HEK293 (cell line): ENCODE results near the gene AMZ1.

Experiments
- CTCF ChIA-PET: fragments of 350-600 bp; formaldehyde crosslinking; extraction: SDS; loops from one replicate; lab custom pipeline; 2021; ENCODE audit warnings: antibody characterized with exemption; lab: Yijun Ruan, JAX
- POLR2A ChIA-PET: fragments of 300-600 bp; formaldehyde crosslinking; extraction: SDS; loops from one replicate; lab custom pipeline; 2020; ENCODE audit warnings: antibody characterized with exemption, inconsistent platforms; lab: Yijun Ruan, JAX
- H3K27ac ChIP-seq: fragments of 200-500 bp; sonication (Bioruptor generic); 2 replicates; pipeline ENCODE4 v1.5.1; 2014; ENCODE audit warnings: low read depth, low read length, control low read depth, inconsistent platforms; ENCODE audit errors: extremely low read depth
- H3K36me3 ChIP-seq, 2 experiments: fragments of 200-500 bp in 1 of 2; sonication (Bioruptor generic) in 1 of 2; 1 replicate in 1 of 2; 2 replicates in 1 of 2; pipeline ENCODE4 v1.5.1; 2014 to 2017; ENCODE audit warnings: inconsistent platforms in 2 of 2, low read length in 2 of 2; ENCODE audit not compliant: control insufficient read depth in 2 of 2, insufficient read depth in 1 of 2
- H3K4me1 ChIP-seq: fragments of 200-500 bp; sonication (Bioruptor generic); 2 replicates; pipeline ENCODE4 v1.5.1; 2014; ENCODE audit warnings: mild to moderate bottlenecking, low read length, inconsistent platforms; ENCODE audit not compliant: control insufficient read depth, insufficient read depth
- H3K4me3 ChIP-seq: 2 replicates; pipeline ENCODE4 v1.5.1; 2011; ENCODE audit warnings: low read depth, mild to moderate bottlenecking, control low read depth, low read length, moderate library complexity
- H3K9me3 ChIP-seq: fragments of 200-500 bp; sonication (Bioruptor generic); 2 replicates; pipeline ENCODE4 v1.5.1; 2014; ENCODE audit warnings: low read depth, low read length, inconsistent platforms; ENCODE audit not compliant: control insufficient read depth, insufficient read depth
- EGR2 ChIP-seq: fragments of 450-650 bp; formaldehyde crosslinking; IDR thresholded peaks from 2 replicates; pipeline ENCODE4 v1.5.1; 2016; ENCODE audit warnings: low read depth, missing biosample characterization, missing genetic modification characterization
- GLIS1 ChIP-seq: fragments of 450-650 bp; formaldehyde crosslinking; IDR thresholded peaks from 2 replicates; pipeline ENCODE4 v1.5.1; 2016; ENCODE audit warnings: missing biosample characterization, missing genetic modification characterization
- GLIS2 ChIP-seq: fragments of 450-650 bp; formaldehyde crosslinking; IDR thresholded peaks from 2 replicates; pipeline ENCODE4 v1.5.1; 2016; ENCODE audit warnings: missing biosample characterization, missing genetic modification characterization
- HOXA7 ChIP-seq: sonication (generic); formaldehyde crosslinking; IDR thresholded peaks from 2 replicates; pipeline ENCODE4 v1.8.1; 2022; ENCODE audit warnings: missing genetic modification reagents, borderline replicate concordance
- OVOL3 ChIP-seq: fragments of 450-650 bp; formaldehyde crosslinking; IDR thresholded peaks from 2 replicates; pipeline ENCODE4 v1.5.1; 2016; ENCODE audit warnings: missing biosample characterization, missing genetic modification characterization
- SCRT1 ChIP-seq: fragments of 450-650 bp; formaldehyde crosslinking; IDR thresholded peaks from 2 replicates; pipeline ENCODE4 v1.5.1; 2016; ENCODE audit warnings: missing biosample characterization, missing genetic modification characterization, borderline replicate concordance
- WT1 ChIP-seq: fragments of 450-650 bp; formaldehyde crosslinking; IDR thresholded peaks from 2 replicates; pipeline ENCODE4 v1.5.1; 2016; ENCODE audit warnings: missing biosample characterization, missing genetic modification characterization
- ZEB2 ChIP-seq: fragments of 450-650 bp; formaldehyde crosslinking; IDR thresholded peaks from 2 replicates; pipeline ENCODE4 v1.5.1; 2016; ENCODE audit warnings: missing biosample characterization, missing genetic modification characterization
- ZFHX2 ChIP-seq: fragments of 450-650 bp; formaldehyde crosslinking; conservative IDR thresholded peaks from 2 replicates; pipeline ENCODE4 v1.5.1; 2016; ENCODE audit warnings: missing biosample characterization, missing genetic modification characterization
- ZIC2 ChIP-seq: fragments of 450-650 bp; formaldehyde crosslinking; IDR thresholded peaks from 2 replicates; pipeline ENCODE4 v1.5.1; 2016; ENCODE audit warnings: missing biosample characterization, missing genetic modification characterization
- ZNF121 ChIP-seq: fragments of 450-650 bp; formaldehyde crosslinking; IDR thresholded peaks from 2 replicates; pipeline ENCODE4 v1.5.1; 2016; ENCODE audit warnings: missing biosample characterization, missing genetic modification characterization
- ZNF140 ChIP-seq: fragments of 450-650 bp; formaldehyde crosslinking; IDR thresholded peaks from 2 replicates; pipeline ENCODE4 v1.5.1; 2016; ENCODE audit warnings: missing biosample characterization, missing genetic modification characterization
- ZNF362 ChIP-seq: fragments of 450-650 bp; formaldehyde crosslinking; IDR thresholded peaks from 2 replicates; pipeline ENCODE4 v1.5.1; 2016; ENCODE audit warnings: missing biosample characterization, missing genetic modification characterization
- ZNF394 ChIP-seq: fragments of 450-650 bp; formaldehyde crosslinking; IDR thresholded peaks from 2 replicates; pipeline ENCODE4 v1.5.1; 2016; ENCODE audit warnings: missing biosample characterization, missing genetic modification characterization, mild to moderate bottlenecking, moderate library complexity, borderline replicate concordance
- ZNF558 ChIP-seq: fragments of 450-650 bp; formaldehyde crosslinking; IDR thresholded peaks from 2 replicates; pipeline ENCODE4 v1.5.1; 2016; ENCODE audit warnings: missing biosample characterization, missing genetic modification characterization
- ZNF747 ChIP-seq: fragments of 450-650 bp; formaldehyde crosslinking; IDR thresholded peaks from 2 replicates; pipeline ENCODE4 v1.5.1; 2016; ENCODE audit warnings: missing biosample characterization, missing genetic modification characterization

AMZ1 gene

GRCh38 chr7:2644220-2644561 is 43.8 kb upstream of the AMZ1 start:
- TF ChIP-seq ZNF121, result no peak
- no peak for TF ChIP-seq ZNF394 (tag by site-specific recombination)
- TF ChIP-seq ZIC2 (tag by site-specific recombination), result peak; percentile 88
- no peak for TF ChIP-seq WT1
- Histone ChIP-seq H3K4me1 (no peaks in the 10 kb centered on the region), H3K27ac (no peak overlapping the region), H3K36me3 (peaks cover 0 to 18% of the 10 kb centered on the region in 2 experiments; a peak in 1 of 3 replicates), H3K4me3 (no peak overlapping the region), H3K9me3 (no peaks in the 10 kb centered on the region)
- POLR2A ChIA-PET, result interaction anchor here (0.6 kb wide), 2 partner anchors 48 to 1270 kb away, joined by 4 to 9 read pairs; no protein-coding TSS in a partner anchor
- CTCF ChIA-PET, result no interaction called here

DNA sequence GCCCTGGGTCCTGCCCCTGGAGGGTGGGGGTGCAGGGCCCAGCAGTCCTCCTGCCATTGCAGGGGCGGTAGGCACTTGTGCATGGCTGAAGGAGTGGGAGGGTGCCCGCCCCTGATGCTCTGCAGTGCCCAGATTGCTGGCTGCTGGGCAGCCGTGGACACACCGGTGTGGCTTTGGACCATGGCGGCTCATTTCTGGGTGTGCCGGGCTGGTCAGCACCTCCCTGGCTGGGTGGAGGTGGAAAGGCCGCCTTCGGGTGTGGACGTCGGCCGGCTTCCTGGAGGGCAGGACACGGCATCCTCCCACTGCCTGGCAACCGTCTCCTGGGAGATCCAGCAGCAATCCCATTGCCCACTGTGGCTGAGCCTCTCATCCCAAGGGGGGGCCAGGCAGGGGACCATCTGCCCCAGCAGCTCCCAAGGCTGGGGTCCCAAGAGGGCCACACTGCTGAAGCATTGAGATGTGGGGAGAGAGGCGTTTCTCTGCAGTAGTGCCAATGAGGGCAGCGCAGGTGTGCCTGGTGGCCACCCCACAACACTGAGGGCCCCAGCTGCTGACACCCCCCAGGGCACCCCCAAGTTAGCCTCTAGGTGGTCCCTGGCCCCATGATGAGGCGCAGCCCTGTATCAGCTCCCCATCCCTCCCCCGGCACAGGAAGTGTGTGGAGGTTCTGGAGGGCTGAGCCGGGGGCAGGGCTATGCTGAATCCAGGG is 43.3 kb upstream of the AMZ1 start:
- ChIA-PET POLR2A (interaction anchor here (0.6 kb wide), 1 partner anchor 49 kb away, joined by 9 read pairs; no protein-coding TSS in a partner anchor), CTCF (interaction anchor here (0.6 to 0.7 kb wide), 4 partner anchors 86 to 1045 kb away, joined by 3 to 4 read pairs (median 3); no protein-coding TSS in a partner anchor)
- H3K4me3 ChIP-seq, result no peak overlapping the region
- H3K27ac ChIP-seq, result no peak overlapping the region
- no peaks in the 10 kb centered on the region for H3K9me3 ChIP-seq
- peak; percentile 42; the same call in 1 of the 2 replicates for TF ChIP-seq GLIS2 (tag by site-specific recombination)
- peak; percentile 65 for TF ChIP-seq ZFHX2 (tag by site-specific recombination)
- TF ChIP-seq HOXA7, result no peak
- TF ChIP-seq EGR2 (tag by site-specific recombination), result peak; percentile 39
- peak; percentile 66 for TF ChIP-seq GLIS1
- H3K4me1 ChIP-seq, result no peaks in the 10 kb centered on the region
- peaks cover 0 to 20% of the 10 kb centered on the region in 2 experiments; a peak in 1 of 3 replicates for H3K36me3 ChIP-seq

DNA sequence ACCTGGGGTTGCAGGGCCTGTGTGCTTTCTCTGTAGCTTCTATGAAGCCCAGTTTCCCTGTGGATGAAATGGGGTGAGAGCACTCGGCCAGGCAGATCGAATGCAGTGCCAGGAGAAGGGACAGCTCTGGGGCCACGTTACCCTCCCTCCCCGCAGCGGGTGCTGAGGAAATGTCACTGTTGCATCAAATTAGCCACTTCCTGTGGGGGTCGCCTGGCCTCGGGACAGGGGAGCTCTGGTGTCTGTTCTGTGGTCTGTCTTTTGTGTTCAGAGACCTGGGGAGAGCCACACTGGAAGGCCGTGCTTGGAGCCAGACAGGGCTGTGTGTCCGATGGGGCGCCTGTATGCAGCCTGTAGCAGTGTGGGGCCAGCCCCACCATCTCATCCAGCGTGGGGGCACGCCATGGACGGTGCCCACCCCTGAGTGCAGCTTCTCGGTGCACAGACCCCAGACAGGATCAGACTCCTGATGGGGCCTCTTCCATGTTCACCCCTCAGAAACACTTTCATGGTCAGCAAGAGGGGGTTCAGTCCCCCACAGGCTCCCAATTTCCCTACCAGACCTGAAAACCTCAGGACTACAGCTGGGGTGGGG is 42.6 kb upstream of the AMZ1 start:
- Histone ChIP-seq H3K4me1 (no peaks in the 10 kb centered on the region), H3K36me3 (peaks cover 0 to 23% of the 10 kb centered on the region in 2 experiments; a peak in 1 of 3 replicates), H3K4me3 (no peak overlapping the region), H3K9me3 (no peaks in the 10 kb centered on the region), H3K27ac (no peak overlapping the region)
- TF ChIP-seq ZNF558 (tag by site-specific recombination), result no peak
- no peak for TF ChIP-seq OVOL3 (tag by site-specific recombination)
- TF ChIP-seq ZNF747, result no peak
- TF ChIP-seq ZEB2 (tag by site-specific recombination), result no peak
- POLR2A ChIA-PET, result no interaction called here
- CTCF ChIA-PET, result interaction anchor here (0.6 to 0.7 kb wide), 4 partner anchors 86 to 1045 kb away, joined by 3 to 4 read pairs (median 3); no protein-coding TSS in a partner anchor

- H3K4me3 ChIP-seq, result no peak overlapping the region
- ChIA-PET CTCF (no interaction called here), POLR2A (interaction anchor here (0.7 kb wide), 1 partner anchor 53 kb away, joined by 3 read pairs; no protein-coding TSS in a partner anchor)
- peaks cover 0 to 23% of the 10 kb centered on the region in 2 experiments; a peak in 1 of 3 replicates for H3K36me3 ChIP-seq
- no peaks in the 10 kb centered on the region for H3K4me1 ChIP-seq
- no peak for TF ChIP-seq ZNF362 (tag by site-specific recombination)
- TF ChIP-seq SCRT1 (tag by site-specific recombination), result no peak
- TF ChIP-seq GLIS2 (tag by site-specific recombination), result no peak
- no peak for TF ChIP-seq ZNF140 (tag by site-specific recombination)
- TF ChIP-seq OVOL3 (tag by site-specific recombination), result no peak
- no peak overlapping the region for H3K27ac ChIP-seq
- no peaks in the 10 kb centered on the region for H3K9me3 ChIP-seq
Observed at GRCh38 chr7:2646336-2646679, 41.7 kb upstream of the AMZ1 start.
